ENCODE measurements around the gene SMYD2.

DNA sequence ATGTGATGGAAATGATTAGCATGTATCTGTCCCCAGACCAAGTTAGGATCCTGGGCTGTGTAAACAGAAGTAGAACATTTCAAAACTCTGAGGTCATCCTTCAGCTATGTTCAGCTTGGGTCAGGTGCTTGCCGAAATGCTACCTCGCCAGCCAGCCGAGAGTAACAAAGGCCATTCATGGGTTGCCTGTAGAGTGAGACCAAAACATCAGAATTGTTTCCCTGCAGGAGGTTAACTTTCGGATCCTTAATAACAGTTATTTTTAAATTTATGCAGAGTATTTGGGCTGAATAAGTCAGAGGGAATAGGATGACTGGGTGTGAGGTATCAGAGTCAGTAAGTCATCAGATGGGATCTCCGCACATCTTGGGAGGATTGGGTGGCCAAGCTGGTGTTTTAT, 35.6 kb downstream of the SMYD2 start:
- TF ChIP-seq EGR1 (IDR thresholded peaks at IDR 0.05; ENCODE audit: borderline replicate concordance, low read depth, low read length), result no peak
- TF ChIP-seq, protein P1, sequence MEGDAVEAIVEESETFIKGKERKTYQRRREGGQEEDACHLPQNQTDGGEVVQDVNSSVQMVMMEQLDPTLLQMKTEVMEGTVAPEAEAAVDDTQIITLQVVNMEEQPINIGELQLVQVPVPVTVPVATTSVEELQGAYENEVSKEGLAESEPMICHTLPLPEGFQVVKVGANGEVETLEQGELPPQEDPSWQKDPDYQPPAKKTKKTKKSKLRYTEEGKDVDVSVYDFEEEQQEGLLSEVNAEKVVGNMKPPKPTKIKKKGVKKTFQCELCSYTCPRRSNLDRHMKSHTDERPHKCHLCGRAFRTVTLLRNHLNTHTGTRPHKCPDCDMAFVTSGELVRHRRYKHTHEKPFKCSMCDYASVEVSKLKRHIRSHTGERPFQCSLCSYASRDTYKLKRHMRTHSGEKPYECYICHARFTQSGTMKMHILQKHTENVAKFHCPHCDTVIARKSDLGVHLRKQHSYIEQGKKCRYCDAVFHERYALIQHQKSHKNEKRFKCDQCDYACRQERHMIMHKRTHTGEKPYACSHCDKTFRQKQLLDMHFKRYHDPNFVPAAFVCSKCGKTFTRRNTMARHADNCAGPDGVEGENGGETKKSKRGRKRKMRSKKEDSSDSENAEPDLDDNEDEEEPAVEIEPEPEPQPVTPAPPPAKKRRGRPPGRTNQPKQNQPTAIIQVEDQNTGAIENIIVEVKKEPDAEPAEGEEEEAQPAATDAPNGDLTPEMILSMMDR (IDR thresholded peaks at IDR 0.05; ENCODE audit: control extremely low read depth in 1 of 3, insufficient read depth in 1 of 3, low read depth in 1 of 3, low read length in 3 of 3), result no peak
- TF ChIP-seq CHD1 (IDR thresholded peaks at IDR 0.05; ENCODE audit: low read depth, low read length), result no peak
- no peak for TF ChIP-seq CBX8 (IDR thresholded peaks at IDR 0.05; ENCODE audit: borderline replicate concordance, low read depth, low read length)

All from H1 (cell line).